ENCODE data around the gene CACNG1.

DNA sequence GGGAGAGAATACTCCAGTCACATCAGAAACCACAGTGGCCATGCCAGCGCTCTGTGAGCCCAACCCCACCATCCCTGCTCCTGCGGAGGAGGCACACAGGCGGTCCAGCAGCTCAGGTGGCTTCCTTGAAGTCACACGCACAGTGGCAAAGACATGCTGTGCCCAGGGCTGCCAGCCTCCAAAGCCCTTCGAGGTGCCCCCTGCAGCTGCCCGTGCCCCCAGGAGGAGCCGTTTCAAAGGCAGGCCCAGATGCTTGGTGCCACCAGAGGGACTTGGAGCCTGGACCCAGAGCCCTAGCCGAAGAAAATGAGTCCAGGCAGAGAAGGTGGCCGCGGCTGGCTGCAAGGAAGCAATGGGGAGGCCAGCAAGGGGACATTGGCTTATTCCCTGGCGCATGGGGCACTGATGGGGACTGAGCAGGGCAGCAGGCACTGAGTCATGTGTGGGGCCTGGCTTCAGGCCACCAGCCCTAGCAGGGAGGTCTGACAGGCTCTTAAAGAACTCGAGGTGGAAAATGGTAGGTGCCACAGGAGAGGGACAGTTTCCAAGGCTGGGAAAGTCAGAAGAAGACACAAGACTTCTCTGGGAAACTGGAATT is 17.2 kb upstream of the CACNG1 start:
- no peak for TF ChIP-seq RFX5 (IDR thresholded peaks at IDR 0.05; ENCODE audit: low read length)
- TF ChIP-seq CTCF (IDR thresholded peaks at IDR 0.05), result no peak
- TF ChIP-seq EP300 (IDR thresholded peaks at IDR 0.05; ENCODE audit: borderline replicate concordance in 1 of 2, low read depth in 1 of 2, low read length in 1 of 2), result no peak
- no peak for TF ChIP-seq TAF1 (IDR thresholded peaks at IDR 0.05; ENCODE audit: borderline replicate concordance, low read depth, low read length)
- TF ChIP-seq POLR2AphosphoS5 (IDR thresholded peaks at IDR 0.05; ENCODE audit: low read depth, low read length), result no peak
- no peak for TF ChIP-seq SMC3 (IDR thresholded peaks at IDR 0.05; ENCODE audit: low read depth, low read length)
- TF ChIP-seq RAD21 (IDR thresholded peaks at IDR 0.05; ENCODE audit: low read length), result no peak
- TF ChIP-seq, protein P1, sequence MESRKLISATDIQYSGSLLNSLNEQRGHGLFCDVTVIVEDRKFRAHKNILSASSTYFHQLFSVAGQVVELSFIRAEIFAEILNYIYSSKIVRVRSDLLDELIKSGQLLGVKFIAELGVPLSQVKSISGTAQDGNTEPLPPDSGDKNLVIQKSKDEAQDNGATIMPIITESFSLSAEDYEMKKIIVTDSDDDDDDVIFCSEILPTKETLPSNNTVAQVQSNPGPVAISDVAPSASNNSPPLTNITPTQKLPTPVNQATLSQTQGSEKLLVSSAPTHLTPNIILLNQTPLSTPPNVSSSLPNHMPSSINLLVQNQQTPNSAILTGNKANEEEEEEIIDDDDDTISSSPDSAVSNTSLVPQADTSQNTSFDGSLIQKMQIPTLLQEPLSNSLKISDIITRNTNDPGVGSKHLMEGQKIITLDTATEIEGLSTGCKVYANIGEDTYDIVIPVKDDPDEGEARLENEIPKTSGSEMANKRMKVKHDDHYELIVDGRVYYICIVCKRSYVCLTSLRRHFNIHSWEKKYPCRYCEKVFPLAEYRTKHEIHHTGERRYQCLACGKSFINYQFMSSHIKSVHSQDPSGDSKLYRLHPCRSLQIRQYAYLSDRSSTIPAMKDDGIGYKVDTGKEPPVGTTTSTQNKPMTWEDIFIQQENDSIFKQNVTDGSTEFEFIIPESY (IDR thresholded peaks at IDR 0.05; ENCODE audit: borderline replicate concordance, low read depth), result no peak
- TF ChIP-seq NFIC (IDR thresholded peaks at IDR 0.05; ENCODE audit: borderline replicate concordance), result no peak
- no peak for TF ChIP-seq MEF2A (IDR thresholded peaks at IDR 0.05; ENCODE audit: borderline replicate concordance, low read depth)
- no peak for TF ChIP-seq CHD2 (IDR thresholded peaks at IDR 0.05; ENCODE audit: low read length, partially characterized antibody)
- TF ChIP-seq GABPA (IDR thresholded peaks at IDR 0.05; ENCODE audit: low read depth), result no peak
- no peak for TF ChIP-seq RCOR1 (IDR thresholded peaks at IDR 0.05; ENCODE audit: low read length)
- no peak for TF ChIP-seq NRF1 (IDR thresholded peaks at IDR 0.05; ENCODE audit: low read depth, low read length)
